ENCODE data around the gene PDP2.
"Not testable (repeated sequence)": the region's sequence is repeated elsewhere in the genome, so short reads cannot be mapped to it uniquely, and the experiment has no call there.

Gene PDP2

GRCh38 chr16:66888647-66889615 lies 8.6 kb downstream of the PDP2 start:
- DNase-seq = no peak

GRCh38 chr16:66889622-66890021 lies 9.3 kb downstream of the PDP2 start:
- no peak for DNase-seq

DNA sequence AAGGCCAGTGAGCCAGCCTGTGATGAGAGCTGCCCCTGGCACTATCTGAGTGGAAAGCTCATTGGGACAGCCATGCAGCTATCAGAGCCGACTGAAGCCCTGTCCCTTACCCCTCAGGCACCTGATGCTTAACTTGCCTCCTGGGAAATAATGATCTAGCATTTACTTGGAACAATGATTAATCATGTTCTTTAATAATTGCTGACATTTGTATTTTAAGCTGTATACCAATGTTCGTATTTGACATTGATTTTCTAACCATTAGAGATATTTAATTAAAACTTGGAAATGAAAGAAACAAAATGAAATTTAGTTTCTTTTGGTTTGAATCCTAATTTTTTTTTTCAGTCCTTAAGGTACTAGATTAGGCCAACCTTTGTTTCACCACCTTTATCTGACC lies 10.5 kb downstream of the PDP2 start:
- no peak for DNase-seq

DNA sequence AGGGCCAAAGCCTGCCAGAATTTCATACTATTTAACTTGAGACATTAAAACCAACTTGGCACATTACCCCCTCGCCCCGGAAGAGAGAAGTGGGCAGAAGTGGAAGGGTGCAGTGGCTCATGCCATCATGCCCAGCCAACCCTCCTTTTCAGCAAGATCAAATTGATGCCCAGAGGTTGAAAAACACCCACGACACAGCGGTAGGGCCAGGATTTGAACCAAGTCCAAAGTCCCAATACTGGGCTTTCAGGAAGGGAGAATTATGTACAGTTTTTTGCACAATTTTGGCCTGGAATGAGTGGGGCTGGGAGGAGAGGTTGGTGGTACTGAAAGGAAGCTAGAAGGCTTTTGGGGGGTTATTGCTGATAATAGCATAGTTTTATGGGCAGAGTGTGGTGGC lies 11.0 kb downstream of the PDP2 start:
- DNase-seq = no peak

DNA sequence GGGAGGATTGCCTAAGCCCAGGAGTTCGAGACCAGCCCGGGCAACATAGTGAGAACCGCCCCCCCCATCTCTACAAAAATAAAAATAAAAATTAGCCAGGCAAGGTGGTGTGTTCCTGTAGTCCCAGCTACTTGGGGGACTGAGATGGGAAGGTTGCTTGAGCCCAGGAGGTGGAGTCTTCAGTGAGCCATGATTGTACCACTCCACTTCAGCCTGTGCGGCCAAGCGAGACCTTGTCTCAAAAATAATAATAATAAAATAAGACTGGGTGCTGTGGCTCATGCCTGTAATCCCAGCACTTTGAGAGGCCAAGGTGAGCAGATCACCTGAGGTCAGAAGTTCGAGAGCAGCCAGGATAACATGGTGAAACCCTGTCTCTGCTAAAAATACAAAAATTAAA lies 11.5 kb downstream of the PDP2 start:
- DNase-seq = no peak

DNA sequence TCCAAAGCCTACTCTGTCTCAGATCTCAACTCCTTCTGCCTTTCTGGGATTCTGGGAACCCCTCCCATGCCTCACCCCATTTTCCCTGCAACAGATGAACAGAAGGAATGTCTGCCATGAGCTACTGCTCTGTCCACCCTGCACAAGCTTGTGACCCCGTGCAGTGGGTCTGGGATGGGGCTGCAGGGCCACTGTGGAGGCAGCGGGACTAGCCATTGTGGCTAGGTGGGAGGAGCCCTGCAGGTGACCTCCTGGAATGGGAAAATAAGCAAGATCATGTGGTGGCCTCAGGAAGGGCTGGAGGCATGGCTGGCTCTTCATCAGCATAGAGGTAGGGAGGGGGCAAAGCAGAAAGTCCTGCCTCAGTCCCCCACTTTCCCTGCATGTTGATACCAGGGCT lies 13.7 kb downstream of the PDP2 start:
- DNase-seq = no peak

DNA sequence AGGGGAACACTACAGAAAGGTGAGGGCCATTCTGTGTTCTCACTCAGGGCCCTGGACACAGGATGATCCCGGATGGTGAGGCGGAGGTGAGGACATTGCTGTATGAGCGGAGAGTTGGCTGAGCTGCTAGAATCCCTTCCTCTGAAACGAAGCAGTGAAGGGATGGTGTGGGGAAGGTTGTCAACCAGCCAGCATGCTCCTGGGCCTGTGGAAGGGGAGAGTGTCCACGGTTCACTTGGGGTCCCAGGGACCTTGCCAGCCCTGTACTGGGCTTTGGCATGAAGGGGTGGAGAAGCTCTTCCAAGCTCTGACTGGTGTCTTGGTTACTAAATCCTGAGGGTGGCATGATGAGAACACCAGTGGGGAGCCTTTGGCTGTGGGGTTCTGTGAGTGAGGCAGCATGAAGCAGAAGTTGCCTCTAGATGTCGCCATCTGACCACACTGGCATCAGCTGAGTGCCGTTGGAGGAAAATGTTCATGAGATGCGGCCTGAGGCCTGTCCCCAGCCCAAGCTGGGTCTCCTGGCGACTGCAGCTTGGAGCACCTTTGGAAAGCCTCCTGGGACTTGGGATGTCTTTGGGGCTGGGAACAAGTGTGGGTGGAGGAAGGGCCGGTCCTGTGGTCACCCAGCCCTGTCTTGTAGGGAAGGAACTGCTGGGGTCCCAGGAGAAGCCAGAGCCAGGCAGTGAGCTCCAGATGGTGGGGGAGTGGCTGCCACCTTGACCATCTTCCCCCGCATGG lies 14.8 kb downstream of the PDP2 start:
- peak; percentile 69 for DNase-seq

DNA sequence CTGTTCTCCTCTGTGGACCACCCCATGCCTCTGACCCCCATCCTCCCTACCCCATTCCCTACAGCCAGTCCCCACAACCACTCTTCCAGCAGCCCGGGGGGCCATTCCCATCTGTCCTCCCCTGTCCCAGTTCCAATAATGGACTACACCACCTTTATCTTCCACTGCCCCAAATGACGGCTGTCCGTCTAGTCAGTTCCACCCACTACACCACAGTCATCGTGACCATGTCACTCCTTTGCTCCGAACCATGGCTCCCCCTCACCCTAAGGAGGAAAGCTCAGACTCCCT lies 15.3 kb downstream of the PDP2 start:
- no peak for DNase-seq

DNA sequence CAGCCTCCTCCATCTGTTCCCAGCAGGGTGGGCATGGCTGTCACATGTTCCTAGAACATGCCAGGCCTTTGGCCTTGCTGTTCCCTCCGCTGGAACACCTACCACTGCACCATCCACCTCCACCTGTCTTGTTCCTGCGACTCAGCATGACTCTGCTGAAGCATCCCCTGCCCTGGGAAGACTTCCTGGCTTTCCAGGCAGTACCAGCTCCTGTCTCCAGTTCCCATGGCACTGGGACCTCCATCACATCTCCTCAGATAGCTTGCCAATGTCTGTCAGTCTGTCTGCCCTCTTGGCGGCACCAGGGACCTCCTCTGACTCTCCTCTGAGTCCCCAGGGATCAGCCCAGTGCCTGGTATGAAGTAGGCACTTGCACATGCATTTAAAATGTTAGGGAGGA lies 15.7 kb downstream of the PDP2 start:
- no peak for DNase-seq

DNA sequence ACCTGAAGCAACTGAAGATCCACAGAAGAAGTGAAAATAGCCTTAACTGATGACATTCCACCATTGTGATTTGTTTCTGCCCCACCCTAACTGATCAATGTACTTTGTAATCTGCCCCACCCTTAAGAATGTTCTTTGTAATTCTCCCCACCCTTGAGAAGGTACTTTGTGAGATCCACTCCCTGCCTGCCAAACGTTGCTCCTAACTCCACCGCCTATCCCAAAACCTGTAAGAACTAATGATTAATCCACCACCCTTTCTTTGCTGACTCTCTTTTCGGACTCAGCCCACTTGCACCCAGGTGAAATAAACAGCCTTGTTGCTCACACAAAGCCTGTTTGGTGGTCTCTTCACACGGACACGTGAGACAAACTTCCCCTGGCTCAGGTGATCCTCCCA lies 16.4 kb downstream of the PDP2 start:
- DNase-seq = not testable (repeated sequence)

- DNase-seq = no peak
These were observed 17.9 kb downstream of the PDP2 start for GRCh38 chr16:66898207-66898606.

DNA sequence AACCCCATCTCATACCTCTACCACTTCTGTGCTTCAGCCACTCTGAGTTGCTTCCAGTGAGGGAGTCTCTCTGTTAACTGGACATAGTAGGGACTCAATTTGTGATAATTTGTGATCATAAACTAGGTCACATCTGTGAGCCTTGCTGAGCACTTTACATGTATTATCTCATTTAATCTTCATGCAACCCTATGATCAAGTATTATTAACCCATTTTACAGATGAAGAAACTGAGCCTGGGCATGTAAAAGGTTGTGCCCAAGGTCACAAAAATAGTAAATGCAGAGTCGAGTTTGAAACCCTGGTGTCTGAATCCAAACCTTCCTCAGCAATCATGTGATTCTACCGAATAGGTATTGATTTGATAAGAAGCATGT lies 18.6 kb downstream of the PDP2 start:
- no peak for DNase-seq

DNA sequence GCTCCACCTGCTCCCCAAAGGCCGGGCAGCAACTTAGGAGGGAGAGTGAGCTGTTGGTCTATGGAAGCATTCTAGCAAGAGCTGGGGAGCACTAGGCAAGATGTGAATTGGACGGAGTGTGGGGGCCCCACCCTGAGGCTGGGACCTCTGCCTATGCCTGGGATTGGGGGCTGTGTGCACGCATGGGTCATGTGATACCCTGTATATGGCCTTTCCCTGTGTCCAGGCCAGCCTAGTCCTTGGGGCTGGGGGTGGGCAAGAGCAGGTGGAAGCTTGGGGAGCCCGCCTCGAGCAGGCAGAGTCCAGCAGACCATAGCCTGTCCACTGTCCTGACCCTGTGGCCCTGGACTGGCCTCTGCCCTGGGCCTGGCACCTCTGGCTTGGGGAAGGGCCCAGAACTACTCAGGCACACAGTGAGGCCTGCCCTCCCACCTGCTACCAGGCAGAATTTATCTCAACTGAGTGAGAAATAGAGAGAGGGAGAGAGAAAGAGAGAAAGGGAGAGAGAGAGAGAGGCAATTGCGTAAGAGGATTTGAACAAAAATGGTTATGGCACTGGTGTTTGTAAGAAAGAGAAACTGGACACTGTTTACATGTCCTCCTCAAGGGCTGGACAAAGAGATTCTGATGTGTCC lies 19.1 kb downstream of the PDP2 start:
- DNase-seq = no peak

- DNase-seq = no peak
These were observed 19.8 kb downstream of the PDP2 start for GRCh38 chr16:66899945-66900710.

GRCh38 chr16:66900721-66901441 lies 20.6 kb downstream of the PDP2 start:
- DNase-seq = no peak

DNA sequence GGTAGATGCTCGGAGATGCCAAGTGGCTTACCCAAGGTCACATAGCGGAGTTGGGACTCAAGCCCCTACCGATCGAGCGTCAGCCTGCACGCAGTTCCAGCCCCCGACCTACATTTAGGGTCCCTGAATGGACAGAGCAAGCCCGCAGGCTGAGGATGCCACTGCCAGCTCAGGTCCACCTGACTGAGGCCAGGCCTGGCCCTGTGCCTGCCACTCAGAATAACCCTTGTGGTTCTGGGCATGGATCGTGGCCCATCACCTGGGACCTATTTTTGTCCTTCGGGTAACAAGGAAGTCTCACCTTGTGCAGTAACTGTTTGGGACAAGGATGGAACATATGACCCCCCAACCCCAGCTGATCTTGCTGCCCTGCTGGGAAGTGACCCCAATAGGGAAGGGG lies 21.3 kb downstream of the PDP2 start:
- DNase-seq = no peak

DNA sequence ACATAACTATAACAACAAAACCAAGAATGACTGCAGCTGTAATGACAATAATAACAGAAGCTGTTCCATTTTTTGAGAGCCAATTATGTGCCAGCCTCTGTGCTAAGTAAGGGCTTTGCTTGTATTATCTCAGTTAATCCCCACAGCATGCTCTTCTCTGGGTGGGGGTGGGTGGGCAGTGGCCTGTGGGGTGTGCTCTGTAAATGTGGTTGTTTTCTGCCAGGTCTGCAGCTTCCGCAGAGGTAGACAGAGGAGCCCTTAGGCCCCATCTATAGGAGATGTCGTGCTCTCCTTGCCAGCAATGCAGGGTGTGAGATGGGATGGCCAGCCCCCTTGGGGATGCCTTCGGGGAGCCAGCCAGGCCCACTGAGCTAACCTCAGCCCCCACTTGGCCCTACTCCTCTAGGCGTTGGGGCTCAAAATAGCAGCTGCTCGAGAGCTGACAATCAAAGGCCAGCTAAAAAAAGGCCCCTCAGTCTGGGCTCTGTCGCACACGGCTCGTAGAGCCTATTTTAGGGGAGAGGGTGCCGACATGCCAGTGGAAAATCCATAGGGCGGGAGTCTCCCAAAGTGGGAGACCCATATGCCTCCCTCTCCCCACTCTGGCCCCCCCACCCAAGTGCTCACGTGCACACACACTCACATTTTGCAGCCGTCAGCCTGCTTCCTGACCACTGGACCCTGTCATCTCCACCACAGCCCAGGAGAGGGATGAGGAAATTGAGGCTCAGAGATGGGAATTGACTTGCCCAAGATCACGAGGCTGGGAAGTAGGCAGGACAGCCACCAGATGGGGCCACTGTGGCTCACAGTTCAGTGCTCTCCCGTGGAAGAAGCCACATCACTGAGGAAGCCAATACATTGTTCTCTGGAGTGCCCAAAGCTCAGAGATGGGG lies 22.6 kb downstream of the PDP2 start:
- no peak for DNase-seq

DNA sequence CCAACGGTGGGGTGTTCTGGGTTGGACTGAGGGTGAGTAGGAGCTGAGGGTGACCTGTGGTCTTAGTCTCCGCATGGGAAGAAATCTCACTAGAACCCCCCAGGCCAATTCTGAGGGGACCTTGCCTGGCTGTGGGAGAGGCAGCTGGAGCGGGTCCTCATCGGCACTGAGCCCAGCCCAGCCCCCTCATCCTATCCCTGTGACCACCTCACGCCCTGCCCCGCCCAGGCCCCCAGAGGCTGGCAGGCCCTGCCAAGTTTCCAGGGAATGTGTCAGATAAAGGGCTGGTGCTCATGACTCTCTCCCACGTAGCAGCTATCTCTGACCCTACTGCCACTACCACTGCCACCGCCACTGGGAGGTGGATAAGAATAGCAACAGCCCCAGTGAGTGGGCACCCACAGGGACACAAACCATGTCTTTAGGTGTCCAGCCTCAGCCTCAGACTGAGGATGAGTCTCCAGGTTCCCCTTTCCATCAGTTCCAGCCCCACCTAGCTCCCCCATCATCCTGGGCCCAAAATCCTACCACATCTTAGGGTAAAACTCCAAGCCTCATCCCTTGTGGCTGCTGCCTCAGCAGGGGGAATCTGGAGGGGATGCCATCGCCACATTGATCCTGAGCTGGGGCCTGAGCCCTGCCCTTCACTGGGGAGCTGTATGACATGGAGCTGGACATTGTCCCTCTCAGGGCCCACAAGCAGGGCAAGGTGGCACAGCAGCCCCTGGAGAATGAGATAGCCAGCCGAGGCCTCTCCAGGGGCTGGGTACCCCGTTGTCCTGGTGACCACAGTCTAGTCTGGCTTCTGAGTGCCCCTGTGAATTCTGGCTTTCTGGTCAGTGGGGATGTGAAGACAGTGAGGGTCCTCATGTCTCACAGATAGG lies 23.5 kb downstream of the PDP2 start:
- DNase-seq = no peak

GRCh38 chr16:66904428-66904845 lies 24.1 kb downstream of the PDP2 start:
- no peak for DNase-seq
